ENCODE data around the gene OFD1.

DNA sequence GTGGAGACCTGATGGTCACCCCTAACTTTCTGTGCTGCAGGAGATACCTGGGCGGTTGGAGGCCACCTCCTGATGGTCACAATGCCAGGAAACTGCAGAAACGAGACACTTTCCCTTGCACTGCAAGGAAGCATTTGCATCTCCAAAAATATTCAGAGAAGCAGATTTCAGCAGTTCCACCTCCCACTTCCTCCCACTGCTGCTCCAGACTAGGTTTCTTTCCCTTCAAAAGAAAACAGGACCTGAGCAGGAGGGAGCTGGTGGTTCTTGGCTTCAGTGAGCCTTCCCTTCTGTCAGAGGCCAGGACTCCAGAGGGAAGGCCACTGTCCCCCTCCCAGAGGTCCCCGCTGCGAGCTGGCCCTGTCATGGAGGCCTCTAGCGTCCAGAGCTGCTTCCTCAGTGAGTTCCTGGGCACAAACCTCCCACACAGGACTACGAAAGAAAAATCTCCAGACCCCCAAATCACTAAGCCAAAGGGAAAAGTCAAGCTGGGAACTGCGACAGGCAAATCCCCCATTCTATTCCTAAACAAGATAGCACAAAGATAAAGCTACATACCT is 46.4 kb downstream of the OFD1 start:
- TF ChIP-seq POLR2A (IDR thresholded peaks at IDR 0.05; ENCODE audit: low read length) (no peak), GATA1 (IDR thresholded peaks at IDR 0.05; ENCODE audit: low read depth, low read length) (no peak)

Measured in erythroblast (primary cell).